Measurements from ENCODE around the gene RTN4R.
A peak's percentile ranks its signal among the peaks of the same experiment; 100 is the strongest.

The RTN4R gene

GRCh38 chr22:20247010-20247505 is 21.1 kb downstream of the RTN4R start:
- Mint-ChIP-seq H3K4me3 (no peak overlapping the region), H3K4me1 (peaks cover 33% of the 10 kb centered on the region), H3K27me3 (peaks cover 45% of the 10 kb centered on the region), H3K27ac (no peak overlapping the region), H3K36me3 (no peaks in the 10 kb centered on the region), H3K9me3 (no peaks in the 10 kb centered on the region)
- ATAC-seq, result peak; percentile 58

- no peak overlapping the region for H3K4me3 Mint-ChIP-seq
- ATAC-seq, result no peak
- no peak overlapping the region for H3K27ac Mint-ChIP-seq
- H3K27me3 Mint-ChIP-seq, result peaks cover 48% of the 10 kb centered on the region
- no peaks in the 10 kb centered on the region for H3K36me3 Mint-ChIP-seq
- H3K9me3 Mint-ChIP-seq, result no peaks in the 10 kb centered on the region
- peaks cover 33% of the 10 kb centered on the region for H3K4me1 Mint-ChIP-seq
Observed at GRCh38 chr22:20246368-20247009, 21.6 kb downstream of the RTN4R start.

GRCh38 chr22:20245577-20246367 is 22.3 kb downstream of the RTN4R start:
- no peaks in the 10 kb centered on the region for H3K36me3 Mint-ChIP-seq
- no peak for ATAC-seq
- no peak overlapping the region for H3K4me3 Mint-ChIP-seq
- peaks cover 48% of the 10 kb centered on the region for H3K27me3 Mint-ChIP-seq
- H3K27ac Mint-ChIP-seq, result peak overlapping the region; percentile 77
- peaks cover 33% of the 10 kb centered on the region for H3K4me1 Mint-ChIP-seq
- H3K9me3 Mint-ChIP-seq, result no peaks in the 10 kb centered on the region

DNA sequence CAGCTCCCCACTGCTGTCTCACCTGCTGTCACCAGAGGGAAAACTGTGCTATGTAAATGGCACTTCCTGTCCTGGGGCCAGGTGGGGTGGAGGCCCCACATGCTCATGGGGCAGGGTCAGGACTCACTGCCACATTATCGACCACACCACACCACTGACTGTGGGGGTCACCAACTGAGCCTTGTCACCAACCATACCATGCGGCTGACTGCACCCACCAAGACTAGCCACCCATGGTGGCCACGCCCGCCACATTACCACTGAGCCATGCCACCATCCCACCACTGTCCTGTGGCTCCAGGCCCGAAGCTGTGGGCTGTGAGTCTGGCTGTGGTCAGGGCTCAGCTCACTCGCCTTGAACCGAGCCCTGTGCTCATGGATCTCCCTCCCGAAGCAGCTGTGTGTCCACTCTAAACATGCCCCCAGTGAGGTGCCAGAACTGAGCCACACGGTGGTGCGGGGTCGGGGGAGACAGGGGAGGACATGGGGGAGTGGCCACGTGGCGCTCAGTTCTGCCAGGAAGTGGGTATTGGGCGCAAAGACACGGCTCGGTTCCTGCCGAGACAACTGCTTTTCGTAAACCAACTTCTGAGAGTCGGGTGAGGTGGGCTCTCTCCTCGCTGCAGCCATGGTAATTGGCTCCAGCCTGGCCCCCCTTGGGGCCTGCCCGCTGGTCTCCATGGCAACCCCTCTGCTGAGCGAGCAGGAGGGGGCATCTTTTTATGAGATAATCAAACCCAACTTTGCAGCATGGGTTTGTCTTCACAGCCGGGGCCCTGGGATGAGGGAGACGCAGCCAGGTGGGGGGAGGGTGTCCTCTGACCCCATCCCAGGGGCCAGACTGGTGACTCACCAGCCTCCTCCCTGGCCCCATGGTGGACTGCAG is 23.2 kb downstream of the RTN4R start:
- peak overlapping the region; percentile 24 for H3K4me3 Mint-ChIP-seq
- ATAC-seq, result peak; percentile 4
- H3K9me3 Mint-ChIP-seq, result no peaks in the 10 kb centered on the region
- peaks cover 33% of the 10 kb centered on the region for H3K4me1 Mint-ChIP-seq
- peak overlapping the region; percentile 77 for H3K27ac Mint-ChIP-seq
- H3K36me3 Mint-ChIP-seq, result no peaks in the 10 kb centered on the region
- H3K27me3 Mint-ChIP-seq, result peaks cover 48% of the 10 kb centered on the region

GRCh38 chr22:20244250-20244648 is 23.9 kb downstream of the RTN4R start:
- Mint-ChIP-seq H3K9me3 (no peaks in the 10 kb centered on the region), H3K4me3 (no peak overlapping the region), H3K36me3 (no peaks in the 10 kb centered on the region), H3K4me1 (peaks cover 33% of the 10 kb centered on the region), H3K27ac (peak overlapping the region; percentile 77), H3K27me3 (peaks cover 54% of the 10 kb centered on the region)
- ATAC-seq, result no peak

DNA sequence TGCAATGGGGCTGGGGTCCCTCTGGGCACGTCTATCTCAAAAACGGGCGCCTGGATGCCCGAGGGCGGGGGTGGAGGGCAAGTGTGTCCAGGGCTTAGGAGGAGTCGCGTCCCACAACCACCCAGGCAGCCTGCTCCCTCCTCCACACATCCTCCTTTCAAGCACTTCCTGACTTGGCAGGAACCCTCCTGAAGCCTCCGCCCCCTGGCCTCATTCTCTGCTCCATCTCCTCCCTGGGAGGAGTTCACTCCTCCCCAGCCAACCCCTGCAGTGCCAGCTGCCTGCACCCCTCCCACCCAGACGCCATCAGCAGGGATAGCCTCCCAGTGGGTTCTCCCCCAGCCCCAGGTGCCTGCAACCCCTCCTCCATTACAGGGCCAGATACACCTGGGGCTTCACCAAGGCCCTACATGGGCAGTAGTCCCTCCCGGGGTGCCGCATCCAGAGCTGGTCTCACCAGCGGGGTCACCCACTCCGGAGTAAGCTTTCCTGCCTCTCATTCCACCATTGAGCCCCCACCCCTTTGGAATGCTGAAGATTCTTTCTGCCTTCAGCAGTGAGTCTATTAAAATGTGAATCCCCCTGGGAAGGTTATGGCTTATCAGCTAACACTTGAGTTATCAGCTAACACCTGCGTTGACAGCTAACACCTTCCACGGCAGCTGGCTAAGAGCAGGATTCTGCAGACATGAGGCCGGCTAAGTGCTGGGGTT is 24.4 kb downstream of the RTN4R start:
- Mint-ChIP-seq H3K4me3 (no peak overlapping the region), H3K4me1 (peaks cover 33% of the 10 kb centered on the region), H3K36me3 (no peaks in the 10 kb centered on the region), H3K27ac (no peak overlapping the region), H3K27me3 (peaks cover 54% of the 10 kb centered on the region), H3K9me3 (no peaks in the 10 kb centered on the region)
- no peak for ATAC-seq

GRCh38 chr22:20243176-20243536 is 25.0 kb downstream of the RTN4R start:
- no peak for ATAC-seq
- H3K4me1 Mint-ChIP-seq, result peaks cover 37% of the 10 kb centered on the region
- no peak overlapping the region for H3K27ac Mint-ChIP-seq
- no peaks in the 10 kb centered on the region for H3K36me3 Mint-ChIP-seq
- no peak overlapping the region for H3K4me3 Mint-ChIP-seq
- H3K27me3 Mint-ChIP-seq, result peaks cover 54% of the 10 kb centered on the region
- H3K9me3 Mint-ChIP-seq, result no peaks in the 10 kb centered on the region

DNA sequence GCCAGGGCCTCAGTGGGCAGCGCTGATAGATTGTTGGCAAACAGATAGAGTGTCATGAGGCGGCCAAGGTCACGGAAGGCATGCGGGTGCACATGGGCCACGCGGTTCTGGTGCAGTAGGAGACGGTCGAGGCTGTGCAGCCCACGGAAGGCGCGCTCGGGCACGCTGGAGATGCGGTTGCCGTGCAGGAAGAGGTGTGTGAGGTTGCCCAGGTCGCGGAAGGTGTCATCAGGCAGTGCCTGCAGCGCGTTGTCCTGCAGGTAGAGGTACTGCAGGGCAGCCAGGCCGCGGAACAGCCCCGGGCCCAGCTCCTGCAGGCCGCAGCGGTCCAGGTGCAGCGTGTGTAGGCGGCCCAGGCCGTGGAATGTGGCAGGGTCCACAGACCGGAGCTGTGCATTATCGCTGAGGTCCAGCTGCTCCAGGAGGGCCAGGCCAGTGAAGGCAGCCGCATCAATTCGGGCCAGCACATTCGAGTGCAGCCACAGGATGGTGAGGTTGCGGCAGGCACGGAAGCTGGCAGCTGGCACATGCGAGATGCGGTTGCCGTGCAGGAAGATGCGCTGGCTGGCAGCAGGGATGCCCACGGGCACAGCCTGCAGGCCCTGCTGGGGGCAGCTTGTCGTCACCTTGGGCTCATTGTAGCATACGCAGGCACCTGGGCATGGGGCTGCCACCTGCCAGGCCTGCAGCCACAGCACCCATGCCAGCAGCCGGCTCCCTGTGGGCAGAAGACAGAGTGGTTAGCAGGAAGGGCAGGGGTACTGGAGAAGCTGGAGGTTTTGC is 25.5 kb downstream of the RTN4R start:
- no peak overlapping the region for H3K4me3 Mint-ChIP-seq
- no peaks in the 10 kb centered on the region for H3K36me3 Mint-ChIP-seq
- H3K4me1 Mint-ChIP-seq, result peaks cover 37% of the 10 kb centered on the region
- no peak overlapping the region for H3K27ac Mint-ChIP-seq
- H3K9me3 Mint-ChIP-seq, result no peaks in the 10 kb centered on the region
- H3K27me3 Mint-ChIP-seq, result peaks cover 54% of the 10 kb centered on the region
- no peak for ATAC-seq

DNA sequence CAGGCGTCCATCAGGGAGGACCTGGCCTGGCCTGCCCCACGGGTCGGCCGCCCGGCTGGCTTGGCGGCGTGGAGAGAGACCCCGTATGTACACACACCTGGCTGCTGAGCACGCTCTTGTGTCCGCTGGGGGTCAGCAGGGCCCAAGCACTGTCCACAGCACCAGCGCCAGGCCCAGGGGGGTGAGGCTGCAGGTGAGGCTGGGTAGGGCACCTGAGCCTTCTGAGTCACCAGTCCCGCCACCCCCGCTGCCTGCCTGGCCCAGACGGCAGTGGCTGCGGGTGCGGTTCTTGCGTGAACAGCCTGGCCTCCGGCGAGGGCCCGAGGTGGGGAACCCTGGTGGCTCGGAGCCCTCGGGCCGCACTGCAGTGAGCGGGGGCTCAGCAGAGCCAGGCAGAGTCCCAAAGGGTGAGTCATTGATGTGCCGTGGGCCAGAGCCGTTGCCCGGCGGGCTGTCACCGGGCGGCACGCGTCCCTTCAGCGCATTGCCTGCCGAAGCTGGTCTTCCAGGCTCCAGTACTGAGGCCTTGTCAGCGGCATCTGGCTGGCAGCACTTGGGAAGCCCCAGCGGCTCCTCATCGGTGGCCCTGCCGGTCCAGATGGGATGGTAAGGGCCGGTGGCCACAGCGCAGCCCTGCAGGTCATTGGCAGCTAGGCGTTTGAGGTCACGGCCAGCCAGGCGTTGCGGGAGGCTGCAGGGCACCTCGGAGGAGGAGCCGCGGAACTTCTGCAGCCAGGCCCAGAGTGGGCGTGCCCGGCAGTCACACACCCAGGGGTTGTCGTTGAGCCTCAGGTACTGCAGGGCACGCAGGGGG is 26.3 kb downstream of the RTN4R start:
- no peak for ATAC-seq
- H3K4me3 Mint-ChIP-seq, result no peak overlapping the region
- no peaks in the 10 kb centered on the region for H3K9me3 Mint-ChIP-seq
- no peaks in the 10 kb centered on the region for H3K36me3 Mint-ChIP-seq
- H3K4me1 Mint-ChIP-seq, result peaks cover 37% of the 10 kb centered on the region
- H3K27ac Mint-ChIP-seq, result no peak overlapping the region
- H3K27me3 Mint-ChIP-seq, result peaks cover 61% of the 10 kb centered on the region

GRCh38 chr22:20240900-20241299 is 27.2 kb downstream of the RTN4R start:
- H3K9me3 Mint-ChIP-seq, result no peaks in the 10 kb centered on the region
- no peak for ATAC-seq
- no peak overlapping the region for H3K4me3 Mint-ChIP-seq
- no peaks in the 10 kb centered on the region for H3K36me3 Mint-ChIP-seq
- H3K27me3 Mint-ChIP-seq, result peaks cover 57% of the 10 kb centered on the region
- H3K4me1 Mint-ChIP-seq, result peaks cover 31% of the 10 kb centered on the region
- H3K27ac Mint-ChIP-seq, result no peak overlapping the region

DNA sequence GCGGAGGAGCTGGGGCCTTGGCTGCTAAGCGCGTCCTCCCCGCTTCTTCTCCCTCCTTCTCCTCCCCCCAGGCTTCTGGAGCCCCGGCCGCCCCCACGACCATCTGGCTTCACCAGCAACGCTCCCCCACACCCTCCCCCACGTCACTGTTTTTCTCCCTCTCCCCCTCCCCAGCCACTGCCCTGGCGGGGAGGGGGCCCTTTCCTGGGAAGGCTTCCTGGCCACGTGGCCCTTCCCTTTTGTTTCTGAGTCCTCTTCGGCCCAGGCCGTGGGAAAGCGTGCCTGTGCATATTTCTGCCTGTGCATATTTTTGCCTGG is 27.7 kb downstream of the RTN4R start:
- Mint-ChIP-seq H3K27ac (no peak overlapping the region), H3K4me1 (peaks cover 27% of the 10 kb centered on the region), H3K4me3 (no peak overlapping the region), H3K36me3 (no peaks in the 10 kb centered on the region), H3K9me3 (no peaks in the 10 kb centered on the region), H3K27me3 (peaks cover 53% of the 10 kb centered on the region)
- ATAC-seq, result no peak

- Mint-ChIP-seq H3K4me3 (no peak overlapping the region), H3K4me1 (peaks cover 21% of the 10 kb centered on the region), H3K27ac (no peak overlapping the region), H3K9me3 (no peaks in the 10 kb centered on the region), H3K27me3 (peaks cover 52% of the 10 kb centered on the region), H3K36me3 (no peaks in the 10 kb centered on the region)
- ATAC-seq, result no peak
Observed at GRCh38 chr22:20239676-20240446, 28.3 kb downstream of the RTN4R start.

Data from stimulated activated memory B cell treated with anti-CD40 and anti-IgM and Interleukin-4, amounts not matched to agents 10 μg/mL and 1 μg/mL and 100 μg/mL, for 72 hours (primary cell).